ENCODE results near the gene HPS1.

DNA sequence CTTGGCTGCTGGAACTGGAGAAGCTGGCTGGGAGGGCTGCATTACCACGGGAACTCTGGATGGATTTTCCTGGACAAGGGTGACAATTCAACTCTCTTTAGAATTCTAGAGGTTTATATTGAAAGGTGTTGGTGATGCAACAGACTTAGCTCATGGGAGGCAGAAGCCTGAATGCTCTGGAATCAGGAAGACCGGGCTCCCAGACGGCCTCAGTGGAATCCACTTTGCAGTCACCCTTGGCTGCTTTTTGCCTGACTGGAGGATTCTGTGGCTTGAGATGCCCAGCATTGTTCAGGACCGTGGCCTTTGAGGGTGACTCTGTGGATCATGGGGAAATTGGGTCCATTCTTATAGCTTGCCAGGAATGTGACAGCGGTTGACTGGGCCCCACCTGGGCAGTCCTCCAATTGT lies 64.0 kb downstream of the HPS1 start:
- TF ChIP-seq EZH2phosphoT487 (IDR thresholded peaks at IDR 0.05; ENCODE audit: low read depth, severe bottlenecking, unreplicated experiment) (no peak), EZH2 (IDR thresholded peaks at IDR 0.05; ENCODE audit: borderline replicate concordance) (no peak)
- TF ChIP-seq, protein P1, sequence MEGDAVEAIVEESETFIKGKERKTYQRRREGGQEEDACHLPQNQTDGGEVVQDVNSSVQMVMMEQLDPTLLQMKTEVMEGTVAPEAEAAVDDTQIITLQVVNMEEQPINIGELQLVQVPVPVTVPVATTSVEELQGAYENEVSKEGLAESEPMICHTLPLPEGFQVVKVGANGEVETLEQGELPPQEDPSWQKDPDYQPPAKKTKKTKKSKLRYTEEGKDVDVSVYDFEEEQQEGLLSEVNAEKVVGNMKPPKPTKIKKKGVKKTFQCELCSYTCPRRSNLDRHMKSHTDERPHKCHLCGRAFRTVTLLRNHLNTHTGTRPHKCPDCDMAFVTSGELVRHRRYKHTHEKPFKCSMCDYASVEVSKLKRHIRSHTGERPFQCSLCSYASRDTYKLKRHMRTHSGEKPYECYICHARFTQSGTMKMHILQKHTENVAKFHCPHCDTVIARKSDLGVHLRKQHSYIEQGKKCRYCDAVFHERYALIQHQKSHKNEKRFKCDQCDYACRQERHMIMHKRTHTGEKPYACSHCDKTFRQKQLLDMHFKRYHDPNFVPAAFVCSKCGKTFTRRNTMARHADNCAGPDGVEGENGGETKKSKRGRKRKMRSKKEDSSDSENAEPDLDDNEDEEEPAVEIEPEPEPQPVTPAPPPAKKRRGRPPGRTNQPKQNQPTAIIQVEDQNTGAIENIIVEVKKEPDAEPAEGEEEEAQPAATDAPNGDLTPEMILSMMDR (IDR thresholded peaks at IDR 0.05; ENCODE audit: poor library complexity) = no peak

Measured in hepatocyte (in vitro differentiated cells).